Measurements from ENCODE around the gene OTUD1. TPM values are rescaled to one million over a fixed set of nuclear protein-coding genes. Genes with fewer than 3 reads are reported as not detected.

Gene OTUD1
- polyA plus RNA-seq, 3 donors = 18.8 to 81.0 (median 24.5) TPM

GRCh38 chr10:23459308-23459939 lies 20.5 kb downstream of the OTUD1 start:
- Mint-ChIP-seq H3K4me3 (no peak overlapping the region), H3K36me3 (no peaks in the 10 kb centered on the region), H3K27ac (peak overlapping the region in 1 of 7 donors; percentile 65), H3K27me3 (ENCODE audit: low read depth in 3 of 3) (peaks cover 5 to 22% (median 10%) of the 10 kb centered on the region in 3 donors), H3K9me3 (peaks cover 0 to 6% (median 2%) of the 10 kb centered on the region in 7 donors), H3K4me1 (no peaks in the 10 kb centered on the region)
- no peaks in the 10 kb centered on the region for H3K79me2 ChIP-seq (ENCODE audit: insufficient read depth, low read length)
- no peak overlapping the region for H3K4me3 ChIP-seq (replicated peaks in 1 of 3; ENCODE audit: low read depth in 2 of 3, low read length in 3 of 3)
- WGBS (ENCODE audit: insufficient coverage) = 100% methylated on average over 1 of the region's 6 CpGs
- H2AFZ ChIP-seq (ENCODE audit: insufficient read depth, low read depth, low read length, poor library complexity, severe bottlenecking) = no peak overlapping the region
- intact Hi-C loops (cut with micrococcal nuclease) = no loop called here
- peaks cover 0 to 5% of the 10 kb centered on the region in 2 donors for H3K27me3 ChIP-seq (ENCODE audit: control insufficient read depth in 2 of 2, insufficient read depth in 2 of 2, low read length in 2 of 2)
- no peaks in the 10 kb centered on the region for H3K36me3 ChIP-seq (replicated peaks in 1 of 2; ENCODE audit: control insufficient read depth in 1 of 2, insufficient read depth in 2 of 2, low read length in 2 of 2)
- H3K9ac ChIP-seq (ENCODE audit: insufficient read depth, low read length, poor library complexity, severe bottlenecking) = no peak overlapping the region
- TF ChIP-seq CTCF (IDR thresholded peaks at IDR 0.05) = no peak
- no peaks in the 10 kb centered on the region for H4K20me1 ChIP-seq (ENCODE audit: insufficient read depth, low read length)
- DNase-seq = no peak
- no peak overlapping the region for H3K27ac ChIP-seq (ENCODE audit: low read depth in 1 of 2, low read length in 2 of 2)
- H3K4me2 ChIP-seq (replicated peaks; ENCODE audit: extremely low read depth, low read length, poor library complexity, severe bottlenecking) = no peak overlapping the region
- H3K4me1 ChIP-seq (ENCODE audit: control insufficient read depth in 1 of 2, insufficient read depth in 2 of 2, low read length in 2 of 2) = no peaks in the 10 kb centered on the region
- no peaks in the 10 kb centered on the region for H3K9me3 ChIP-seq (replicated peaks in 1 of 2; ENCODE audit: control insufficient read depth in 1 of 2, insufficient read depth in 1 of 2, low read length in 2 of 2)

GRCh38 chr10:23461557-23461956 lies 22.7 kb downstream of the OTUD1 start:
- Histone ChIP-seq H3K9ac (ENCODE audit: insufficient read depth, low read length, poor library complexity, severe bottlenecking) (no peak overlapping the region), H3K4me1 (ENCODE audit: control insufficient read depth in 1 of 2, insufficient read depth in 2 of 2, low read length in 2 of 2) (no peaks in the 10 kb centered on the region), H3K79me2 (ENCODE audit: insufficient read depth, low read length) (no peaks in the 10 kb centered on the region), H4K20me1 (ENCODE audit: insufficient read depth, low read length) (no peaks in the 10 kb centered on the region), H3K36me3 (replicated peaks in 1 of 2; ENCODE audit: control insufficient read depth in 1 of 2, insufficient read depth in 2 of 2, low read length in 2 of 2) (no peaks in the 10 kb centered on the region), H3K4me2 (replicated peaks; ENCODE audit: extremely low read depth, low read length, poor library complexity, severe bottlenecking) (no peak overlapping the region), H2AFZ (ENCODE audit: insufficient read depth, low read depth, low read length, poor library complexity, severe bottlenecking) (no peak overlapping the region), H3K4me3 (replicated peaks in 1 of 3; ENCODE audit: low read depth in 2 of 3, low read length in 3 of 3) (no peak overlapping the region), H3K27ac (ENCODE audit: low read depth in 1 of 2, low read length in 2 of 2) (no peak overlapping the region), H3K27me3 (ENCODE audit: control insufficient read depth in 2 of 2, insufficient read depth in 2 of 2, low read length in 2 of 2) (peaks cover 0 to 5% of the 10 kb centered on the region in 2 donors), H3K9me3 (replicated peaks in 1 of 2; ENCODE audit: control insufficient read depth in 1 of 2, insufficient read depth in 1 of 2, low read length in 2 of 2) (no peaks in the 10 kb centered on the region)
- Mint-ChIP-seq H3K4me1 (no peaks in the 10 kb centered on the region), H3K27ac (no peak overlapping the region), H3K27me3 (ENCODE audit: low read depth in 3 of 3) (peaks cover 5 to 24% (median 11%) of the 10 kb centered on the region in 3 donors), H3K36me3 (no peaks in the 10 kb centered on the region), H3K4me3 (no peak overlapping the region), H3K9me3 (peaks cover 0 to 6% (median 0%) of the 10 kb centered on the region in 7 donors)
- no peak for DNase-seq
- intact Hi-C loops (cut with micrococcal nuclease) = loop anchor here in 1 of 2 donors (10.0 kb wide), 1 partner anchor 107 kb away; no protein-coding TSS in a partner anchor
- 93% methylated on average over 2 of the region's 2 CpGs for WGBS (ENCODE audit: insufficient coverage)
- no peak for TF ChIP-seq CTCF (IDR thresholded peaks at IDR 0.05)
